A549 (cell line): ENCODE measurements around the gene BCL2. TPM values are rescaled to one million over a fixed set of nuclear protein-coding genes. Genes with fewer than 3 reads are reported as not detected.

Experiments used
- ATAC-seq, 2 experiments: fragments of 200-7000 bp in 1 of 2; fragments of >200 bp in 1 of 2; cut with Nextera tagmentation in 1 of 2; cut with Tn5 transposase in 1 of 2; 3 replicates each; pipeline versions ENCODE4 v1.8.0 to v1.9.1; 2018 to 2020; ENCODE audit warnings: mild to moderate bottlenecking in 1 of 2, moderate library complexity in 1 of 2
- CTCF ChIA-PET: fragments of 300-600 bp; sonication (Branson Sonifier 250); formaldehyde crosslinking; extraction: SDS; loops from one replicate; lab custom pipeline; 2021; ENCODE audit warnings: antibody characterized with exemption, inconsistent platforms; lab: Yijun Ruan, JAX
- POLR2A ChIA-PET: fragments of 350-600 bp; formaldehyde crosslinking; extraction: SDS; loops from one replicate; lab custom pipeline; 2021; ENCODE audit warnings: antibody characterized with exemption, inconsistent platforms; lab: Yijun Ruan, JAX
- DNase-seq, 2 experiments: peaks; one replicate each; pipeline versions ENCODE4 v3.0.0 to v3.0.0-alpha.2; 2011 to 2016; ENCODE audit warnings: low read depth in 1 of 2, low spot score in 1 of 2
- FAIRE-seq: peaks from 2 replicates; lab custom pipeline; 2011; peaks lifted over from hg19 to GRCh38; lab: Jason Lieb, UNC
- H3K27ac ChIP-seq, 2 experiments: fragments of >200 bp; sonication (Bioruptor Twin); formaldehyde crosslinking; 3 replicates each; pipeline ENCODE4 v1.5.1; 2016 to 2017
- H3K4me1 ChIP-seq: fragments of >200 bp; sonication (Bioruptor Twin); formaldehyde crosslinking; 3 replicates; pipeline ENCODE4 v1.6.1; 2016
- H3K4me2 ChIP-seq: fragments of >200 bp; sonication (Bioruptor Twin); formaldehyde crosslinking; 3 replicates; pipeline ENCODE4 v1.6.1; 2016
- H3K4me3 ChIP-seq: fragments of >200 bp; sonication (Bioruptor Twin); formaldehyde crosslinking; 3 replicates; pipeline ENCODE4 v1.5.1; 2016
- H3K9me3 ChIP-seq: fragments of >200 bp; sonication (Bioruptor Twin); formaldehyde crosslinking; 3 replicates; pipeline ENCODE4 v1.6.1; 2016
- BCL3 ChIP-seq: fragments of >200 bp; sonication (Bioruptor Twin); formaldehyde crosslinking; IDR thresholded peaks from 3 replicates; pipeline ENCODE4 v1.6.1; 2016
- CEBPB ChIP-seq, 2 experiments: fragments of >200 bp in 1 of 2; sonication (Bioruptor Twin) in 1 of 2; formaldehyde crosslinking in 1 of 2; IDR thresholded peaks; 2 replicates each; pipeline ENCODE4 v1.6.1; 2012 to 2016
- CHD4 ChIP-seq: fragments of 200-600 bp; sonication (generic); IDR thresholded peaks from 2 replicates; pipeline ENCODE4 v1.6.1; 2016; ENCODE audit warnings: antibody characterized with exemption, mild to moderate bottlenecking, borderline replicate concordance
- EP300 ChIP-seq, 2 experiments: fragments of >200 bp; sonication (Bioruptor Twin); formaldehyde crosslinking; IDR thresholded peaks; 2 replicates in 1 of 2; 3 replicates in 1 of 2; pipeline ENCODE4 v1.6.1; 2016 to 2017
- ESRRA ChIP-seq: fragments of 150-350 bp; IDR thresholded peaks from 2 replicates; pipeline ENCODE4 v1.6.1; 2014; ENCODE audit warnings: mild to moderate bottlenecking, low read length, borderline replicate concordance
- FOSL2 ChIP-seq, 2 experiments: fragments of 450-650 bp in 1 of 2; fragments of >200 bp in 1 of 2; sonication (Bioruptor Twin) in 1 of 2; formaldehyde crosslinking; IDR thresholded peaks; 2 replicates each; pipeline versions ENCODE4 v1.5.0 to v1.6.1; 2016 to 2020; ENCODE audit warnings: mild to moderate bottlenecking in 1 of 2, moderate library complexity in 1 of 2
- FOXS1 ChIP-seq: fragments of 250-450 bp; sonication (Bioruptor Pico); IDR thresholded peaks from 2 replicates; pipeline ENCODE4 v1.5.0; 2020; ENCODE audit warnings: mild to moderate bottlenecking, moderate library complexity
- GATA3 ChIP-seq: IDR thresholded peaks from 2 replicates; pipeline ENCODE4 v1.6.1; 2012; ENCODE audit warnings: borderline replicate concordance
- HEYL ChIP-seq: fragments of 250-450 bp; sonication (Bioruptor Pico); IDR thresholded peaks from 2 replicates; pipeline ENCODE4 v1.8.0; 2021; ENCODE audit warnings: mild to moderate bottlenecking, moderate library complexity
- HOXB5 ChIP-seq: fragments of 250-450 bp; sonication (Bioruptor Pico); IDR thresholded peaks from 2 replicates; pipeline ENCODE4 v1.5.0; 2020; ENCODE audit warnings: mild to moderate bottlenecking, moderate library complexity
- JUN ChIP-seq, 2 experiments: fragments of >200 bp; sonication (Bioruptor Twin); formaldehyde crosslinking; IDR thresholded peaks; 2 replicates in 1 of 2; 3 replicates in 1 of 2; pipeline ENCODE4 v1.6.1; 2016 to 2017
- KDM5A ChIP-seq: fragments of 200-600 bp; sonication (generic); IDR thresholded peaks from 2 replicates; pipeline ENCODE4 v1.6.1; 2016; ENCODE audit warnings: antibody characterized with exemption, mild to moderate bottlenecking
- MAFK ChIP-seq: fragments of 450-650 bp; IDR thresholded peaks from 2 replicates; pipeline ENCODE4 v1.6.1; 2014; ENCODE audit not compliant: partially characterized antibody
- MAX ChIP-seq: IDR thresholded peaks from 2 replicates; pipeline ENCODE4 v1.6.1; 2012
- MYC ChIP-seq: IDR thresholded peaks from 2 replicates; pipeline ENCODE4 v1.6.1; 2012; ENCODE audit warnings: mild to moderate bottlenecking, inconsistent platforms, low read length, improper control_type of control experiment, borderline replicate concordance
- NFE2L2 ChIP-seq: fragments of 150-350 bp; conservative IDR thresholded peaks from 2 replicates; pipeline ENCODE4 v1.6.1; 2014; ENCODE audit warnings: low read length
- NR3C1 ChIP-seq: fragments of >200 bp; sonication (Bioruptor Twin); formaldehyde crosslinking; IDR thresholded peaks from 3 replicates; pipeline ENCODE4 v1.6.1; 2017
- RCOR1 ChIP-seq: fragments of 150-350 bp; IDR thresholded peaks from 2 replicates; pipeline ENCODE4 v1.6.1; 2014; ENCODE audit warnings: antibody characterized with exemption, low read length, low read depth
- RFX5 ChIP-seq: fragments of 450-650 bp; IDR thresholded peaks from 2 replicates; pipeline ENCODE4 v1.7.1; 2014; ENCODE audit warnings: antibody characterized with exemption, mild to moderate bottlenecking, moderate library complexity
- TP53 ChIP-seq: fragments of 250-450 bp; sonication (Bioruptor Pico); IDR thresholded peaks from 2 replicates; pipeline ENCODE4 v1.5.0; 2021; ENCODE audit warnings: mild to moderate bottlenecking, moderate library complexity
- USF2 ChIP-seq: fragments of 450-650 bp; IDR thresholded peaks from 2 replicates; pipeline ENCODE4 v1.6.1; 2014; ENCODE audit warnings: antibody characterized with exemption
- ZFP36 ChIP-seq: fragments of 450-650 bp; IDR thresholded peaks from 2 replicates; pipeline ENCODE4 v1.6.1; 2014; ENCODE audit warnings: borderline replicate concordance; ENCODE audit not compliant: partially characterized antibody
- WGBS: methylation state at CpG from one replicate; pipeline ENCODE4 v1.1.6; 2017; ENCODE audit errors: missing lambda C conversion rate; 5-methylcytosine and 5-hydroxymethylcytosine counted together
- polyA plus RNA-seq, 4 experiments: library from polyadenylated mRNA; depleted of rRNA in 3 of 4; stranded (reverse); fragments of >200 nt; fragmentation: RNase III in 1 of 4; extraction: RNeasy Plus Mini Kit Qiagen cat#74134 plus additional on column Dnase treatment in 1 of 4; gene quantifications; 2 replicates in 3 of 4; 3 replicates in 1 of 4; pipeline ENCODE4 v1.2.3, GENCODE V29; 2011 to 2017
- TF ChIP-seq, protein P1 (sequence below): IDR thresholded peaks from 2 replicates; pipeline ENCODE4 v1.6.1; 2012

BCL2 gene
- polyA plus RNA-seq, 2 of the 4 experiments (the other 2 are of a cell fraction): 0.50 to 0.61 TPM

DNA sequence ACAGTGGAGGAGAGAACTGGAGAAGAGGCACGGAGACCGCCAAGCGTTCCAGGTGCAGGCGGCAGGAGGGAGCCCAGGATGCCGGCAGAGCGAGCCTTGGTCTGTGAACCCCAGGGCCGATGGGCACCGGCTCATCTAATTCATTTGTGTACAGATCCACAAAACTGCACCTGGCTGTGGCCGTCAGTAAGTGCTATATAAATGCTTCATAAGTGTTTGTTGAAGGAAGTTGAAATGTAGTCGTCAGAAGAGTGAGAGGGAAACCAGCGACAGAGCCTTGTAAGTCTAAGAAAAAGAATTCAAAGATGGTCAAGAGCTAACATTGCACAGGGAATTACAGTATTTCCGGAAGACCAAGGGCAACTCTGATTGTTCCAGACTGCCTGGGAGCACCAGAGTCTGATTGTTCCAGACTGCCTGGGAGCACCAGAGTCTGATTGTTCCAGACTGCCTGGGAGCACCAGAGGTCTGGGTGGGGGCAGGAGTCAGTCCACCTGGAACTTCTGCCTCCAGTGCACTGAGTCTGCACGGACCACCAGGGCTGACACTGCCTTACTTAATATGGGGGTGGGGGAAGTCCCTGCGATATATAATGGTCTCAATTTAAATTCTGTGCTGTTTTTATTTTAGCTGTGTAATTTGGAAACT is 112.3 kb downstream of the BCL2 start:
- no peak for TF ChIP-seq HEYL (CRISPR knock-in tag)
- no peak for TF ChIP-seq KDM5A
- TF ChIP-seq BCL3: no peak
- TF ChIP-seq, protein P1, sequence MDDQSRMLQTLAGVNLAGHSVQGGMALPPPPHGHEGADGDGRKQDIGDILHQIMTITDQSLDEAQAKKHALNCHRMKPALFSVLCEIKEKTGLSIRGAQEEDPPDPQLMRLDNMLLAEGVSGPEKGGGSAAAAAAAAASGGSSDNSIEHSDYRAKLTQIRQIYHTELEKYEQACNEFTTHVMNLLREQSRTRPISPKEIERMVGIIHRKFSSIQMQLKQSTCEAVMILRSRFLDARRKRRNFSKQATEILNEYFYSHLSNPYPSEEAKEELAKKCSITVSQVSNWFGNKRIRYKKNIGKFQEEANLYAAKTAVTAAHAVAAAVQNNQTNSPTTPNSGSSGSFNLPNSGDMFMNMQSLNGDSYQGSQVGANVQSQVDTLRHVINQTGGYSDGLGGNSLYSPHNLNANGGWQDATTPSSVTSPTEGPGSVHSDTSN: no peak
- no peak for TF ChIP-seq RCOR1
- TF ChIP-seq ZFP36: no peak
- no peak for TF ChIP-seq EP300 (IDR thresholded peaks at IDR 0.05)
- no peak for TF ChIP-seq MYC
- no peak for TF ChIP-seq NR3C1
- TF ChIP-seq GATA3: no peak
- TF ChIP-seq MAX: no peak
- no peak for TF ChIP-seq TP53 (CRISPR knock-in tag)
- TF ChIP-seq CEBPB (IDR thresholded peaks at IDR 0.05): no peak
- TF ChIP-seq JUN (IDR thresholded peaks at IDR 0.05): no peak
- TF ChIP-seq FOXS1 (CRISPR knock-in tag): no peak
- TF ChIP-seq ESRRA: no peak
- TF ChIP-seq RFX5: no peak
- no peak for TF ChIP-seq CHD4
- no peaks in the 10 kb centered on the region for H3K4me1 ChIP-seq
- no peak overlapping the region for H3K27ac ChIP-seq
- ChIA-PET POLR2A (no interaction called here), CTCF (no interaction called here)
- ATAC-seq (no peak), DNase-seq (no peak), FAIRE-seq (no peak)
- H3K4me2 ChIP-seq: no peak overlapping the region
- H3K9me3 ChIP-seq: no peaks in the 10 kb centered on the region
- 30% methylated on average over 14 of the region's 14 CpGs for WGBS
- H3K4me3 ChIP-seq: no peak overlapping the region

DNA sequence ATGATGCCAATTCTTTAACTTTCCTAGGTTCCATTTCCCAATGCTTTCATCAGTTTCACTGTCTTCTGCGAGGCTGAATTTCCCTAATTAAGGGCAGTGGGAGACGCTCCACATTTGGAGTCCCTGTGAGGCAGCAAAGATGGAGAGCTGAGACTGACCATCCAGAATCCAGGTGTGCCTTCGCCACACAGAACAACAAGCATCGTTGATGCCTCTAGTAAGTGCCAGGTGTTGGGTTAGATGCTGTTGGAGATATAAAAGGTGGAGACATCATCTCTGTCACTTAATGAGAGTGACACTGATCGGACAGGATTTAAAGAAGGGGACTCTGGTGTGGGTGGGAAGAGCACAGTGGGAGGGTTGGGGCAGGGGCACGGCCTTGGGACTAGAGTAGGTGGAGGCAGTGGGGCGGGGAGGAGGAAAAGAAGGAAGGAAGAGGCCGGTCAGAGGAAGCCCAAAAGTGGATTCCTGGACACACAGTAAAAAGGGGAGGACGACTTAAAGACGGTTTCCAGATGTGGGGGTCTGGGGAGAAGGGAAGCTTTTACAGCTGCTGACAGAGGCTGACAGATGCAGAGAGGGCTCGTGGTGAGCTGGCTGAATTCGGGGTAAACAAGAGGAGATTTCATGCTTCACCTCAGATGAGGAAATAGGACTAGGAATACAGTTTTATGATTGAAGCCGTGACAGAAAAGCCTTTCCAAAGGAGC is 113.0 kb downstream of the BCL2 start:
- H3K4me2 ChIP-seq: no peak overlapping the region
- DNase-seq (no peak), FAIRE-seq (no peak), ATAC-seq (no peak)
- no peaks in the 10 kb centered on the region for H3K9me3 ChIP-seq
- no peaks in the 10 kb centered on the region for H3K4me1 ChIP-seq
- ChIA-PET POLR2A (no interaction called here), CTCF (interaction anchor here (0.6 kb wide), 1 partner anchor 25 kb away, joined by 3 read pairs; no protein-coding TSS in a partner anchor)
- H3K4me3 ChIP-seq: no peak overlapping the region
- H3K27ac ChIP-seq: no peak overlapping the region
- TF ChIP-seq EP300 (IDR thresholded peaks at IDR 0.05) (no peak), HOXB5 (CRISPR knock-in tag) (no peak)
- 28% methylated on average over 13 of the region's 13 CpGs for WGBS

DNA sequence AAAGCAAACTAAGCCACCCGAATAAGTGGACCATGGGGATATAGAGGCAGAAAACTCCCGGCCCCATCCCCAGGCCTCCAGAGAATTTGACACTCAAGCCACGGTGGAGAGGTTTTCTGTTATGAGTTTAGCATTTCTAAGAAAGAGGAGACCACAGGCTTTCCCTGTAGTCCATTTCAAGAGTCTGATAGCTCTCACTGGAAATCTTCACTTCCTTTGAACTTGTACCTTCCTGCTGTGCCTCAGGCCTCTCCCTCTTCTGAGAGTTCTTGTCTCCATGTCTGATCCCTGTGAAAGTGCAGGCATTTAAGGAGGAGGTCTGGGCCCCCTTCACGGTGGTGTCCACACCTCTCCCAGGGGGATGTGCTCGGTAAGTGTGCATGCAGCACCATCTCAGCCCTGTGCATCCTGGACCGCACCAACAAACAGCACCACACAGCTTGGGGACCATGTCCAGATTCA is 113.7 kb downstream of the BCL2 start:
- Histone ChIP-seq H3K4me2 (no peak overlapping the region), H3K9me3 (no peaks in the 10 kb centered on the region), H3K4me3 (no peak overlapping the region), H3K27ac (no peak overlapping the region), H3K4me1 (no peaks in the 10 kb centered on the region)
- ChIA-PET CTCF (interaction anchor here (0.6 kb wide), 1 partner anchor 25 kb away, joined by 3 read pairs; no protein-coding TSS in a partner anchor), POLR2A (no interaction called here)
- no peak for FAIRE-seq
- DNase-seq: no peak
- ATAC-seq: no peak
- 34% methylated on average over 6 of the region's 6 CpGs for WGBS
- TF ChIP-seq ESRRA: no peak
- no peak for TF ChIP-seq USF2
- TF ChIP-seq TP53 (CRISPR knock-in tag): no peak
- no peak for TF ChIP-seq FOSL2 (IDR thresholded peaks at IDR 0.05)
- TF ChIP-seq FOSL2 (CRISPR knock-in tag; IDR thresholded peaks at IDR 0.05): no peak
- no peak for TF ChIP-seq MAFK
- TF ChIP-seq MYC: no peak
- TF ChIP-seq NFE2L2: no peak
